HepG2 (cell line): ENCODE results near the gene PCGF5. TPM values are rescaled to one million over a fixed set of nuclear protein-coding genes. Genes with fewer than 3 reads are reported as not detected.
A peak's percentile ranks its signal among the peaks of the same experiment; 100 is the strongest.

Source experiments
- AGO1 ChIP-seq: fragments of 200-400 bp; formaldehyde crosslinking; IDR thresholded peaks from 2 replicates; pipeline ENCODE4 v1.6.1; 2017; ENCODE audit warnings: mild to moderate bottlenecking, low read depth, low read length, moderate library complexity; ENCODE audit not compliant: poor library complexity, severe bottlenecking
- ARID4A ChIP-seq: sonication (generic); formaldehyde crosslinking; IDR thresholded peaks from 2 replicates; pipeline ENCODE4 v1.5.0; 2020; ENCODE audit warnings: mild to moderate bottlenecking, missing genetic modification reagents, borderline replicate concordance
- BRCA1 ChIP-seq: sonication (generic); formaldehyde crosslinking; IDR thresholded peaks from 2 replicates; pipeline ENCODE4 v1.4.0; 2020; ENCODE audit warnings: missing genetic modification reagents
- CBX5 ChIP-seq: sonication (generic); formaldehyde crosslinking; IDR thresholded peaks from 2 replicates; pipeline ENCODE4 v1.4.0; 2020; ENCODE audit warnings: missing genetic modification reagents, borderline replicate concordance
- CEBPB ChIP-seq: IDR thresholded peaks from 2 replicates; pipeline ENCODE4 v1.6.1; 2011; ENCODE audit warnings: low read depth, low read length, improper control_type of control experiment, borderline replicate concordance
- IKZF1 ChIP-seq: fragments of 450-650 bp; IDR thresholded peaks from 2 replicates; pipeline ENCODE4 v1.7.1; 2016
- KDM3A ChIP-seq: IDR thresholded peaks from 2 replicates; pipeline ENCODE4 v1.6.1; 2018; ENCODE audit warnings: low read depth, missing compliant biosample characterization
- MTA1 ChIP-seq: sonication (generic); formaldehyde crosslinking; IDR thresholded peaks from 2 replicates; pipeline ENCODE4 v1.4.0; 2020; ENCODE audit warnings: missing genetic modification reagents, mild to moderate bottlenecking, borderline replicate concordance
- SIX4 ChIP-seq: sonication (generic); formaldehyde crosslinking; IDR thresholded peaks from 2 replicates; pipeline ENCODE4 v1.4.0; 2020; ENCODE audit warnings: missing genetic modification reagents
- TBL1XR1 ChIP-seq: fragments of 150-350 bp; IDR thresholded peaks from 2 replicates; pipeline ENCODE4 v1.6.1; 2014; ENCODE audit warnings: borderline replicate concordance, low read length; ENCODE audit not compliant: partially characterized antibody
- TOE1 ChIP-seq: sonication (generic); formaldehyde crosslinking; IDR thresholded peaks from 2 replicates; pipeline ENCODE4 v1.4.0; 2020; ENCODE audit warnings: mild to moderate bottlenecking, missing genetic modification reagents
- ZNF207 ChIP-seq: fragments of 450-650 bp; IDR thresholded peaks from 2 replicates; pipeline ENCODE4 v1.6.1; 2016; ENCODE audit warnings: antibody characterized with exemption, borderline replicate concordance
- ZNF329 ChIP-seq: sonication (generic); formaldehyde crosslinking; IDR thresholded peaks from 2 replicates; pipeline ENCODE4 v1.9.0; 2021; ENCODE audit warnings: low read depth, mild to moderate bottlenecking, missing genetic modification reagents
- ZNF382 ChIP-seq: sonication (generic); formaldehyde crosslinking; IDR thresholded peaks from 2 replicates; pipeline ENCODE4 v1.5.0; 2020; ENCODE audit warnings: missing genetic modification reagents, mild to moderate bottlenecking, borderline replicate concordance
- ZNF510 ChIP-seq: sonication (generic); formaldehyde crosslinking; IDR thresholded peaks from 2 replicates; pipeline ENCODE4 v1.4.0; 2020; ENCODE audit warnings: low read depth, mild to moderate bottlenecking, missing genetic modification reagents
- ZNF547 ChIP-seq: sonication (generic); formaldehyde crosslinking; IDR thresholded peaks from 2 replicates; pipeline ENCODE4 v1.5.1; 2020; ENCODE audit warnings: mild to moderate bottlenecking, missing genetic modification reagents
- ZNF644 ChIP-seq: IDR thresholded peaks from 2 replicates; pipeline ENCODE4 v1.6.1; 2016; ENCODE audit warnings: low read depth
- ZNF879 ChIP-seq: sonication (generic); formaldehyde crosslinking; IDR thresholded peaks from 2 replicates; pipeline ENCODE4 v1.8.1; 2023; ENCODE audit warnings: missing genetic modification reagents
- ZSCAN9 ChIP-seq: IDR thresholded peaks from 2 replicates; pipeline ENCODE4 v1.6.1; 2016; ENCODE audit warnings: borderline replicate concordance
- polyA plus RNA-seq, 8 experiments: library from polyadenylated mRNA; depleted of rRNA in 3 of 8; stranded (reverse) in 7 of 8; unstranded in 1 of 8; fragments of >200 nt; fragmentation: Illumina TruSeq in 4 of 8; extraction: Trizol in 4 of 8; gene quantifications; 2 replicates each; pipeline versions ENCODE4 v1.2.1 to v1.2.3, GENCODE V29; 2011 to 2016; ENCODE audit warnings: low read depth in 4 of 8, missing spikeins in 1 of 8, mixed read lengths in 1 of 8; ENCODE audit not compliant: insufficient read depth in 1 of 8
- total RNA-seq, 5 experiments: library from RNA; depleted of rRNA; stranded (reverse); fragments of >200 nt; fragmentation: Illumina TruSeq; extraction: Trizol; gene quantifications; 2 replicates each; pipeline ENCODE4 v1.2.3, GENCODE V29; 2016; ENCODE audit warnings: low read depth in 1 of 5
- TF ChIP-seq, protein P1 (sequence below): sonication (generic); formaldehyde crosslinking; IDR thresholded peaks from 2 replicates; pipeline ENCODE4 v1.5.0; 2020; ENCODE audit warnings: mild to moderate bottlenecking, missing genetic modification reagents, moderate library complexity
- TF ChIP-seq, protein P2 (sequence below): sonication (generic); formaldehyde crosslinking; IDR thresholded peaks from 2 replicates; pipeline ENCODE4 v1.4.0; 2020; ENCODE audit warnings: low read depth, missing genetic modification reagents

Gene PCGF5
- total and polyA plus RNA-seq, 2 of the 13 experiments (the other 11 are each of a cell fraction or from before 2014, with no cell fraction given), result 61.3 to 138 TPM

- TF ChIP-seq AGO1, result no peak
- peak; percentile 64; the same call in 1 of the 2 replicates for TF ChIP-seq ARID4A (CRISPR knock-in tag)
- peak; percentile 6 for TF ChIP-seq TBL1XR1
- TF ChIP-seq SIX4, result no peak
- TF ChIP-seq, protein P1, sequence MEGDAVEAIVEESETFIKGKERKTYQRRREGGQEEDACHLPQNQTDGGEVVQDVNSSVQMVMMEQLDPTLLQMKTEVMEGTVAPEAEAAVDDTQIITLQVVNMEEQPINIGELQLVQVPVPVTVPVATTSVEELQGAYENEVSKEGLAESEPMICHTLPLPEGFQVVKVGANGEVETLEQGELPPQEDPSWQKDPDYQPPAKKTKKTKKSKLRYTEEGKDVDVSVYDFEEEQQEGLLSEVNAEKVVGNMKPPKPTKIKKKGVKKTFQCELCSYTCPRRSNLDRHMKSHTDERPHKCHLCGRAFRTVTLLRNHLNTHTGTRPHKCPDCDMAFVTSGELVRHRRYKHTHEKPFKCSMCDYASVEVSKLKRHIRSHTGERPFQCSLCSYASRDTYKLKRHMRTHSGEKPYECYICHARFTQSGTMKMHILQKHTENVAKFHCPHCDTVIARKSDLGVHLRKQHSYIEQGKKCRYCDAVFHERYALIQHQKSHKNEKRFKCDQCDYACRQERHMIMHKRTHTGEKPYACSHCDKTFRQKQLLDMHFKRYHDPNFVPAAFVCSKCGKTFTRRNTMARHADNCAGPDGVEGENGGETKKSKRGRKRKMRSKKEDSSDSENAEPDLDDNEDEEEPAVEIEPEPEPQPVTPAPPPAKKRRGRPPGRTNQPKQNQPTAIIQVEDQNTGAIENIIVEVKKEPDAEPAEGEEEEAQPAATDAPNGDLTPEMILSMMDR (CRISPR knock-in tag), result peak; percentile 39; the same call in 1 of the 2 replicates
- no peak for TF ChIP-seq IKZF1
- no peak for TF ChIP-seq CEBPB
- TF ChIP-seq ZNF382 (CRISPR knock-in tag), result no peak
- TF ChIP-seq BRCA1 (CRISPR knock-in tag), result no peak
- TF ChIP-seq ZNF644, result no peak
- TF ChIP-seq ZNF329 (CRISPR knock-in tag), result 0 out of 2 replicates have a peak, but pooled peaks have one; percentile 48
- TF ChIP-seq KDM3A, result 0 out of 2 replicates have a peak, but pooled peaks have one; percentile 22
- no peak for TF ChIP-seq ZNF510 (CRISPR knock-in tag)
- no peak for TF ChIP-seq TOE1 (CRISPR knock-in tag)
- TF ChIP-seq ZNF879 (CRISPR knock-in tag), result no peak; the same call in 1 of the 2 replicates
- TF ChIP-seq ZSCAN9 (CRISPR knock-in tag), result no peak
- TF ChIP-seq MTA1, result no peak
- no peak for TF ChIP-seq ZNF547 (CRISPR knock-in tag)
- TF ChIP-seq, protein P2, sequence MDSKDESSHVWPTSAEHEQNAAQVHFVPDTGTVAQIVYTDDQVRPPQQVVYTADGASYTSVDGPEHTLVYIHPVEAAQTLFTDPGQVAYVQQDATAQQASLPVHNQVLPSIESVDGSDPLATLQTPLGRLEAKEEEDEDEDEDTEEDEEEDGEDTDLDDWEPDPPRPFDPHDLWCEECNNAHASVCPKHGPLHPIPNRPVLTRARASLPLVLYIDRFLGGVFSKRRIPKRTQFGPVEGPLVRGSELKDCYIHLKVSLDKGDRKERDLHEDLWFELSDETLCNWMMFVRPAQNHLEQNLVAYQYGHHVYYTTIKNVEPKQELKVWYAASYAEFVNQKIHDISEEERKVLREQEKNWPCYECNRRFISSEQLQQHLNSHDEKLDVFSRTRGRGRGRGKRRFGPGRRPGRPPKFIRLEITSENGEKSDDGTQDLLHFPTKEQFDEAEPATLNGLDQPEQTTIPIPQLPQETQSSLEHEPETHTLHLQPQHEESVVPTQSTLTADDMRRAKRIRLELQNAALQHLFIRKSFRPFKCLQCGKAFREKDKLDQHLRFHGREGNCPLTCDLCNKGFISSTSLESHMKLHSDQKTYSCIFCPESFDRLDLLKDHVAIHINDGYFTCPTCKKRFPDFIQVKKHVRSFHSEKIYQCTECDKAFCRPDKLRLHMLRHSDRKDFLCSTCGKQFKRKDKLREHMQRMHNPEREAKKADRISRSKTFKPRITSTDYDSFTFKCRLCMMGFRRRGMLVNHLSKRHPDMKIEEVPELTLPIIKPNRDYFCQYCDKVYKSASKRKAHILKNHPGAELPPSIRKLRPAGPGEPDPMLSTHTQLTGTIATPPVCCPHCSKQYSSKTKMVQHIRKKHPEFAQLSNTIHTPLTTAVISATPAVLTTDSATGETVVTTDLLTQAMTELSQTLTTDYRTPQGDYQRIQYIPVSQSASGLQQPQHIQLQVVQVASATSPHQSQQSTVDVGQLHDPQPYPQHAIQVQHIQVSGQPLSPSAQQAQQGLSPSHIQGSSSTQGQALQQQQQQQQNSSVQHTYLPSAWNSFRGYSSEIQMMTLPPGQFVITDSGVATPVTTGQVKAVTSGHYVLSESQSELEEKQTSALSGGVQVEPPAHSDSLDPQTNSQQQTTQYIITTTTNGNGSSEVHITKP (CRISPR knock-in tag), result no peak
- TF ChIP-seq ZNF207, result no peak
- TF ChIP-seq CBX5, result no peak; the same call in 1 of the 2 replicates
These were observed at the start of gene PCGF5 (continued) for GRCh38 chr10:91220194-91220953.
